NT2/D1 (cell line): Measurements from ENCODE around the gene IL1RAP.

ENCODE experiments used
- SUZ12 ChIP-seq: IDR thresholded peaks from 2 replicates; pipeline ENCODE4 v1.6.1; 2011; ENCODE audit not compliant: insufficient read length, insufficient read depth; ENCODE audit errors: extremely low read depth
- YY1 ChIP-seq: IDR thresholded peaks from 2 replicates; pipeline ENCODE4 v1.6.1; 2011; ENCODE audit not compliant: insufficient read length, insufficient read depth

DNA sequence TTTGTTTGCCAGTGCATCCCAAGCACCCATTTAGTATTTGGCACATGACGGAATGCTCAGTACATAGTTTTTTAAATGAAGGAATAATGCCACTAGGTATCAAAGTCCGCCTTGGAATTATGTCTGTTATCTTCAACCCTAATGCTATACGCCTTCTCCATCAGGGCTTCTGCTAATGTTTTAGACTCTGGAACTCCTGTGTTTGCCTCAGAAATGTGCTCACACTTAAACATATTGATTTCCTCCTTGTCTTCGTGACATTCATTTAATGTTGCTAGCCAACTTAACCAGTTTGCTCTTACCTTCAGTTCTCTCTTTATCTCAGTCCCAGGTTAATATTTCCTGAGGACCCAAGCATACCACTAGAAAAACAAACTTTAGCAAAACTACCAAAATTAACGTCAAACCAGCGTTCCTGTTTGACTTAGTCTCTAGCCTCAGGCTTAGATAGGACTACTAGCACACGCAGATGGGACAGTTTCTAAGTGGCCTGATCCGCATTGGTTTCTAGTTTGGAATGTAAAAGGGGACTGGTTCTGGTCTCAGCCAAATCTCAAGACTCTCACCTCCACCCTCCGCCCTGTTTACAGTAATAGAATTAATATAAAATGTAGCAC is 81.4 kb downstream of the IL1RAP start:
- TF ChIP-seq YY1 (no peak), SUZ12 (no peak)
